NCI-H345 (cell line): ENCODE data around the gene RRP8.

Experiments used
- DNase-seq: peaks from one replicate; lab custom pipeline; 2025; lab: John Stamatoyannopoulos, UW

The RRP8 gene

GRCh38 chr11:6599881-6600390, 3.5 kb downstream of the RRP8 start:
- no peak for DNase-seq

- DNase-seq = no peak
These were observed 4.0 kb downstream of the RRP8 start for GRCh38 chr11:6599449-6599848.

GRCh38 chr11:6598555-6598954, 4.9 kb downstream of the RRP8 start:
- DNase-seq = no peak

- DNase-seq = no peak
These were observed 7.1 kb downstream of the RRP8 start for GRCh38 chr11:6596239-6596877.

GRCh38 chr11:6594142-6594768, 9.2 kb downstream of the RRP8 start:
- no peak for DNase-seq

- no peak for DNase-seq
These were observed 15.4 kb downstream of the RRP8 start for GRCh38 chr11:6588018-6588417.

- no peak for DNase-seq
These were observed 16.0 kb downstream of the RRP8 start for GRCh38 chr11:6587360-6587953.

GRCh38 chr11:6586434-6587359, 16.7 kb downstream of the RRP8 start:
- DNase-seq = no peak

GRCh38 chr11:6584528-6584927, 18.9 kb downstream of the RRP8 start:
- no peak for DNase-seq

- no peak for DNase-seq
These were observed 19.8 kb downstream of the RRP8 start for GRCh38 chr11:6583584-6583983.

- no peak for DNase-seq
These were observed 23.7 kb downstream of the RRP8 start for GRCh38 chr11:6579681-6580080.

- no peak for DNase-seq
These were observed 25.3 kb downstream of the RRP8 start for GRCh38 chr11:6578134-6578533.

- peak; percentile 40 for DNase-seq
These were observed 26.7 kb downstream of the RRP8 start for GRCh38 chr11:6576471-6577373.

GRCh38 chr11:6574816-6575715, 28.4 kb downstream of the RRP8 start:
- no peak for DNase-seq

- DNase-seq = no peak
These were observed 31.2 kb downstream of the RRP8 start for GRCh38 chr11:6572215-6572614.

GRCh38 chr11:6571434-6572008, 31.9 kb downstream of the RRP8 start:
- DNase-seq = no peak

GRCh38 chr11:6570691-6571427, 32.6 kb downstream of the RRP8 start:
- DNase-seq = no peak

GRCh38 chr11:6569706-6570105, 33.7 kb downstream of the RRP8 start:
- no peak for DNase-seq
